SK-N-SH (cell line): Measurements from ENCODE around the gene HEXIM1.

Experiments used
- ELF1 ChIP-seq: IDR thresholded peaks from 2 replicates; pipeline ENCODE4 v1.4.0; 2012
- EP300 ChIP-seq, 2 experiments: IDR thresholded peaks; 2 replicates each; pipeline versions ENCODE4 v1.4.0 to v1.6.1; 2012; ENCODE audit warnings: borderline replicate concordance in 1 of 2, low read depth in 1 of 2, low read length in 1 of 2
- PBX3 ChIP-seq: IDR thresholded peaks from 2 replicates; pipeline ENCODE4; 2012
- RAD21 ChIP-seq: IDR thresholded peaks from 2 replicates; pipeline ENCODE4 v1.6.1; 2012; ENCODE audit warnings: mild to moderate bottlenecking, low read length
- TAF1 ChIP-seq: IDR thresholded peaks from 2 replicates; pipeline ENCODE4 v1.6.1; 2012; ENCODE audit warnings: low read depth, mild to moderate bottlenecking, low read length, moderate library complexity, borderline replicate concordance
- TCF12 ChIP-seq: IDR thresholded peaks from 2 replicates; pipeline ENCODE4 v1.4.0; 2012
- ZBTB33 ChIP-seq: IDR thresholded peaks from 2 replicates; pipeline ENCODE4 v1.4.0; 2012; ENCODE audit warnings: low read depth, borderline replicate concordance
- TF ChIP-seq, protein P1 (sequence below): fragments of 200-600 bp; sonication (generic); IDR thresholded peaks from 2 replicates; pipeline ENCODE4 v1.6.1; 2017; ENCODE audit warnings: antibody characterized with exemption, mild to moderate bottlenecking, moderate library complexity

DNA sequence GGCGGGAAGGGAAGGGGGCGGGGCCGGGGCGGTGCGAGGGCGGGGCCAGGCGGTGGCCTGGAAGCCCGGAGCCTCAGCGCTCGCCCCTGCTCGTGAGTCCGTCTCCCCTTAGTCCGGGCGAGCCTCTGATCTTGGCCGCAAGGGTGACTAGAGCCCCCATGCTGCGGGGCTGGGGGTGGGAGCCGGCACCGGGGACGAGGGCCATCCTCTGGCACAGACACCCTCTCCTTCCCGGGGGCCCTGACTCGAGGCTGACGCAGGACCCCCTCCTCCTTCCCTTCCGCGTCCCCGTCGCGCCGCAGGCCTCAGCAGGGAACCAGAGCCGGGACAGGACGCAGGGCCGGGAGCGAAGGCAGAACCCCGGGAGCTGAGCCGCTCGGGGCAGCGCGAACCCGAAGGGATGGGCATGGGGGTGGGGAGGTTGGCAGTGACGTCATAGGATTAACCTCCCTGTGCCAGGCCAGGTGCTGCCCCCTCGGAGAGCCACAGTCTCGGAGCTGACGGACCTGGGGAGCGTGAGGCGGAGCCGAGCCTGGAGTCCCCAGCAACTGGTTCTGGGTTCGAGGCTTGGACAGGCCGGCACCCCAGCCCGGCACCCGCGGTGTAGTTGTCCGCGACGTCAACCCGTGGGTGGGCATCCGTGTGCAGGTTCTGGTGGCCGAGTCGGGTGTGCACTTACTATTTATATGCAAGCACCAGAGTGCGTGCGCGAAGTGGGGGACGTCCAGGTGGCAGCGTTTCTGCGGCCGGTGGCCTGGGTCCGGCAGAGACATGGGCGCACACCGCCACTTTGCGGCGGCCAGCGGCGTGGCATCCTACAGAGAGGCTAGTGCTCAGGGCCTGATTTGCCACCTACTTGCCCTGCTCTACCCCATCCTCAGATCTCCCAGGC is 15.5 kb upstream of the HEXIM1 start:
- TF ChIP-seq ELF1: no peak
- TF ChIP-seq RAD21: peak; percentile 84
- TF ChIP-seq PBX3: no peak
- no peak for TF ChIP-seq ZBTB33
- TF ChIP-seq TCF12: no peak
- TF ChIP-seq, protein P1, sequence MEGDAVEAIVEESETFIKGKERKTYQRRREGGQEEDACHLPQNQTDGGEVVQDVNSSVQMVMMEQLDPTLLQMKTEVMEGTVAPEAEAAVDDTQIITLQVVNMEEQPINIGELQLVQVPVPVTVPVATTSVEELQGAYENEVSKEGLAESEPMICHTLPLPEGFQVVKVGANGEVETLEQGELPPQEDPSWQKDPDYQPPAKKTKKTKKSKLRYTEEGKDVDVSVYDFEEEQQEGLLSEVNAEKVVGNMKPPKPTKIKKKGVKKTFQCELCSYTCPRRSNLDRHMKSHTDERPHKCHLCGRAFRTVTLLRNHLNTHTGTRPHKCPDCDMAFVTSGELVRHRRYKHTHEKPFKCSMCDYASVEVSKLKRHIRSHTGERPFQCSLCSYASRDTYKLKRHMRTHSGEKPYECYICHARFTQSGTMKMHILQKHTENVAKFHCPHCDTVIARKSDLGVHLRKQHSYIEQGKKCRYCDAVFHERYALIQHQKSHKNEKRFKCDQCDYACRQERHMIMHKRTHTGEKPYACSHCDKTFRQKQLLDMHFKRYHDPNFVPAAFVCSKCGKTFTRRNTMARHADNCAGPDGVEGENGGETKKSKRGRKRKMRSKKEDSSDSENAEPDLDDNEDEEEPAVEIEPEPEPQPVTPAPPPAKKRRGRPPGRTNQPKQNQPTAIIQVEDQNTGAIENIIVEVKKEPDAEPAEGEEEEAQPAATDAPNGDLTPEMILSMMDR: peak; percentile 74
- no peak for TF ChIP-seq EP300 (IDR thresholded peaks at IDR 0.05; ENCODE audit: borderline replicate concordance in 1 of 2, low read depth in 1 of 2, low read length in 1 of 2)
- peak; percentile 26; the same call in 1 of the 2 replicates for TF ChIP-seq TAF1
